Immature natural killer cell (primary cell): ENCODE measurements around the gene MYCBP2. TPM values are rescaled to one million over a fixed set of nuclear protein-coding genes. Genes with fewer than 3 reads are reported as not detected.
A peak's percentile ranks its signal among the peaks of the same experiment; 100 is the strongest.
"Not testable (repeated sequence)": the region's sequence is repeated elsewhere in the genome, so short reads cannot be mapped to it uniquely, and the experiment has no call there.

Experiments
- DNase-seq, 3 donors: peaks; one replicate each; pipeline ENCODE4 v3.0.0; 2022; ENCODE audit warnings: mixed read lengths in 1 of 3
- H3K27ac Mint-ChIP-seq, 6 donors: one replicate each; pipeline ENCODE4 v1.8.0; 2020; ENCODE audit warnings: mixed read lengths in 6 of 6, mild to moderate bottlenecking in 5 of 6, inconsistent platforms in 4 of 6, moderate library complexity in 3 of 6
- H3K27me3 Mint-ChIP-seq, 3 donors: one replicate each; pipeline ENCODE4 v1.8.0; 2020 to 2021; ENCODE audit warnings: low read depth in 3 of 3, mild to moderate bottlenecking in 3 of 3, mixed read lengths in 3 of 3, moderate library complexity in 3 of 3, inconsistent platforms in 1 of 3
- H3K36me3 Mint-ChIP-seq, 3 donors: one replicate each; pipeline ENCODE4 v1.8.0; 2020; ENCODE audit warnings: mixed read lengths in 3 of 3, inconsistent platforms in 2 of 3, mild to moderate bottlenecking in 2 of 3
- H3K4me1 Mint-ChIP-seq, 2 donors: one replicate each; pipeline ENCODE4 v1.8.0; 2020; ENCODE audit warnings: inconsistent platforms in 2 of 2, mild to moderate bottlenecking in 2 of 2, mixed read lengths in 2 of 2, moderate library complexity in 1 of 2
- H3K4me3 Mint-ChIP-seq, 5 donors: one replicate each; pipeline ENCODE4 v1.8.0; 2020; ENCODE audit warnings: mild to moderate bottlenecking in 5 of 5, mixed read lengths in 5 of 5, inconsistent platforms in 3 of 5, moderate library complexity in 3 of 5
- H3K9me3 Mint-ChIP-seq, 6 donors: one replicate each; pipeline ENCODE4 v1.8.0; 2020; ENCODE audit warnings: mild to moderate bottlenecking in 6 of 6, mixed read lengths in 6 of 6, inconsistent platforms in 4 of 6, moderate library complexity in 3 of 6
- polyA plus RNA-seq, 3 donors: library from polyadenylated mRNA; unstranded; fragments of 300-500 nt; fragmentation: Illumina TruSeq; gene quantifications; one replicate each; pipeline ENCODE4 v1.2.3, GENCODE V29; 2021

The MYCBP2 gene
- polyA plus RNA-seq, 3 donors from 2014 or later: 7.6 to 44.0 (median 18.6) TPM

DNA sequence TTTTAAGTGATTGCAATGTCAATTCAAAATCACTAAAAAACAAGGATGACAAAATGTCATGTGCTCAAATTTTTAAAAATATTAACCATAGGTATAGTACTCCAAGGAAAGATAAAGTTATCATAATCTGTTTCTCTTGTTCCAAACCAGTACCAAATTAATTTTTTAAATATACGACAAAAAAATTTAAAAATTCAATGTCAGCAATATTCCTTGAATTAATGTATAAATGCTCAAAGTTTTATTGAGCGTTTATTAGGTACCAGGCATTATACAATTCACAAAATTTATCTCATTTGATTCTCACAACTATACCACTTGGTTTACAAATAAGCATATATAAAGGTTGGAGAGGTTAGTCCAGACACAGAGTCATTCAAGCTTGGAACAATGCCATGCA, 64.7 kb downstream of the MYCBP2 start:
- no peak overlapping the region for H3K4me3 Mint-ChIP-seq
- H3K36me3 Mint-ChIP-seq: peaks cover 14 to 31% (median 28%) of the 10 kb centered on the region in 3 donors
- no peaks in the 10 kb centered on the region for H3K9me3 Mint-ChIP-seq
- DNase-seq: no peak
- H3K4me1 Mint-ChIP-seq: peaks cover 0 to 1% of the 10 kb centered on the region in 2 donors
- H3K27ac Mint-ChIP-seq: no peak overlapping the region
- no peaks in the 10 kb centered on the region for H3K27me3 Mint-ChIP-seq

- no peak for DNase-seq
- Mint-ChIP-seq H3K27ac (no peak overlapping the region), H3K36me3 (peaks cover 19 to 37% (median 20%) of the 10 kb centered on the region in 3 donors)
These were observed 75.9 kb downstream of the MYCBP2 start for GRCh38 chr13:77250975-77251374.

DNA sequence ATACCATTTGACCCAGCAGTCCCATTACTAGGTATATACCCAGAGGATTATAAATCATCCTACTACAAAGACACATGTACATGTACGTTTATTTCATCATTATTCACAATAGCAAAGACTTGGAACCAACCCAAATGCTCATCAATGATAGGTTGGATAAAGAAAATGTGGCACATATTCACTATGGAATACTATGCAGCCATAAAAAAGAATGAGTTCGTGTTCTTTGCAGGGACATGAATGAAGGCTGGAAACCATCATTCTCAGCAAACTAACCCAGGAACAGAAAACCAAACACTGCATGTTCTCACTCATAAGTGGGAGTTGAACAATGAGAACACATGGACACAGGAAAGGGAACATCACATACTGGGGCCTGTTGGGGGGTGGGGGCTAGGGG, 81.7 kb downstream of the MYCBP2 start:
- H3K36me3 Mint-ChIP-seq: peaks cover 25 to 44% (median 27%) of the 10 kb centered on the region in 3 donors
- DNase-seq, H3K9me3 Mint-ChIP-seq, H3K27me3 Mint-ChIP-seq, H3K27ac Mint-ChIP-seq, H3K4me3 Mint-ChIP-seq: not testable (repeated sequence)
- peaks cover 18 to 22% of the 10 kb centered on the region in 2 donors for H3K4me1 Mint-ChIP-seq

More at GRCh38 chr13:77250975-77251374, 75.9 kb downstream of the MYCBP2 start:
- Mint-ChIP-seq H3K4me3 (no peak overlapping the region), H3K4me1 (peaks cover 11 to 18% of the 10 kb centered on the region in 2 donors), H3K27me3 (no peaks in the 10 kb centered on the region), H3K9me3 (no peaks in the 10 kb centered on the region)

GRCh38 chr13:77239312-77239711, 87.6 kb downstream of the MYCBP2 start:
- Mint-ChIP-seq H3K4me3 (no peak overlapping the region), H3K9me3 (no peaks in the 10 kb centered on the region), H3K36me3 (peaks cover 7 to 26% (median 9%) of the 10 kb centered on the region in 3 donors), H3K27me3 (no peaks in the 10 kb centered on the region), H3K4me1 (peaks cover 2 to 8% of the 10 kb centered on the region in 2 donors), H3K27ac (peak overlapping the region in 2 of 6 donors; percentile 45 to 66)
- DNase-seq: no peak

DNA sequence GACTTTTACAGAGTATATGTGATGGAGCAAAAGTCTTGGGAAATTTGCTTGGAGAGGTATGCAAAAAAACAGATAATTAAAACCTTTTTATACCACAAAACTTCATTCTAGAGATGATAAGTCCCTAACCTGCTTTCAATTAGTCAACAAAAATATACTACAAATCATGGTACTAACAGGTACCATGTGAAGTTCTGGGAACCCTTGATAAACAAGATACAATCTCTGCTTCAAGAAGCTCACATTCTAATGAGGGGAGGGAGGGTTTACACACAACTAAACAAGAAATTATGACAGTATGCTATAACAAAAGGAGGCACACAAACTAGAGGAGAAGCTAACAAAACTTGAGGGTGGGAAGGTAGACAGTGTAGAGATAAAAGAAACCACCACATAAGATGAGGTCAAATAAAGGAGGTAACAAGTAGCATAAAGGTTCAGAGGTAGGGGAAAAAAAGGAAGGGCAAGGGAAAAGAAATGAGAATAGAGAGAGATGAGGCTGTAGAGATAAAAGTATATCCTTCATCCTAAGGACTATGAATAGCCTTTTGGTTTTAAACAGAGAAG, 91.4 kb downstream of the MYCBP2 start:
- no peaks in the 10 kb centered on the region for H3K27me3 Mint-ChIP-seq
- H3K4me1 Mint-ChIP-seq: peaks cover 2 to 8% of the 10 kb centered on the region in 2 donors
- DNase-seq: no peak
- no peaks in the 10 kb centered on the region for H3K9me3 Mint-ChIP-seq
- H3K36me3 Mint-ChIP-seq: peaks cover 3 to 21% (median 18%) of the 10 kb centered on the region in 3 donors
- peak overlapping the region in 4 of 6 donors; percentile 12 to 47 (median 29) for H3K27ac Mint-ChIP-seq
- H3K4me3 Mint-ChIP-seq: no peak overlapping the region

- H3K9me3 Mint-ChIP-seq: no peaks in the 10 kb centered on the region
- H3K27me3 Mint-ChIP-seq: no peaks in the 10 kb centered on the region
- H3K4me3 Mint-ChIP-seq: no peak overlapping the region
- H3K36me3 Mint-ChIP-seq: peaks cover 3 to 21% (median 18%) of the 10 kb centered on the region in 3 donors
- DNase-seq: no peak
- H3K27ac Mint-ChIP-seq: no peak overlapping the region
- H3K4me1 Mint-ChIP-seq: peaks cover 2 to 15% of the 10 kb centered on the region in 2 donors
These were observed 93.7 kb downstream of the MYCBP2 start for GRCh38 chr13:77233159-77233558.

GRCh38 chr13:77230560-77230959, 96.3 kb downstream of the MYCBP2 start:
- peaks cover 3 to 19% (median 17%) of the 10 kb centered on the region in 3 donors for H3K36me3 Mint-ChIP-seq

GRCh38 chr13:77225946-77226345, 100.9 kb downstream of the MYCBP2 start:
- no peaks in the 10 kb centered on the region for H3K9me3 Mint-ChIP-seq
- H3K36me3 Mint-ChIP-seq: peaks cover 12 to 38% (median 14%) of the 10 kb centered on the region in 3 donors
- H3K4me3 Mint-ChIP-seq: peak overlapping the region in 2 of 5 donors; percentile 0 to 2
- no peaks in the 10 kb centered on the region for H3K27me3 Mint-ChIP-seq
- peak overlapping the region in 2 of 6 donors; percentile 32 to 37 for H3K27ac Mint-ChIP-seq
- H3K4me1 Mint-ChIP-seq: peaks cover 11 to 23% of the 10 kb centered on the region in 2 donors
- no peak for DNase-seq

More at GRCh38 chr13:77230560-77230959, 96.3 kb downstream of the MYCBP2 start:
- H3K9me3 Mint-ChIP-seq: no peaks in the 10 kb centered on the region
- H3K27me3 Mint-ChIP-seq: no peaks in the 10 kb centered on the region
- H3K4me3 Mint-ChIP-seq: no peak overlapping the region
- no peak for DNase-seq
- peaks cover 10 to 21% of the 10 kb centered on the region in 2 donors for H3K4me1 Mint-ChIP-seq
- peak overlapping the region in 1 of 6 donors; percentile 30 for H3K27ac Mint-ChIP-seq

DNA sequence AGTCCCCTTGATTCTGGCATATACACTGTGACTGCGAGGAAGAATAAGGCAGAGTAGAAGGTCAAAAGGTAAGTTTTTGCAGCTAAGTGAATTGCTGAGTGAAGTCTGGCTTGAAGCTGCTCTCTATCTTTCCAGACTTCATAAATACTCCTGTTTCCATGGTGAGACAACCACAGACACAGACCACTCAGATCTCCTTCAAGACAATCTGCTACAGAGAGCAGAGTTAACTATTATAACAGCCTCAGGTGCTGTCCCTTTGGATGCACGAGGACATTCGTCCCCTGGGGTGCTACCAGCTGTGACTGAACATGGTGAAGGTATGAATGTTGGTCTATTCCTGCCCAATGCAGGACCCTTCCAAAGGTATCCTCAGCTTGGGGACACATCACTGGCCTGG, 104.0 kb downstream of the MYCBP2 start:
- peaks cover 8 to 39% (median 14%) of the 10 kb centered on the region in 3 donors for H3K36me3 Mint-ChIP-seq
- DNase-seq: no peak
- H3K27ac Mint-ChIP-seq: no peak overlapping the region

DNA sequence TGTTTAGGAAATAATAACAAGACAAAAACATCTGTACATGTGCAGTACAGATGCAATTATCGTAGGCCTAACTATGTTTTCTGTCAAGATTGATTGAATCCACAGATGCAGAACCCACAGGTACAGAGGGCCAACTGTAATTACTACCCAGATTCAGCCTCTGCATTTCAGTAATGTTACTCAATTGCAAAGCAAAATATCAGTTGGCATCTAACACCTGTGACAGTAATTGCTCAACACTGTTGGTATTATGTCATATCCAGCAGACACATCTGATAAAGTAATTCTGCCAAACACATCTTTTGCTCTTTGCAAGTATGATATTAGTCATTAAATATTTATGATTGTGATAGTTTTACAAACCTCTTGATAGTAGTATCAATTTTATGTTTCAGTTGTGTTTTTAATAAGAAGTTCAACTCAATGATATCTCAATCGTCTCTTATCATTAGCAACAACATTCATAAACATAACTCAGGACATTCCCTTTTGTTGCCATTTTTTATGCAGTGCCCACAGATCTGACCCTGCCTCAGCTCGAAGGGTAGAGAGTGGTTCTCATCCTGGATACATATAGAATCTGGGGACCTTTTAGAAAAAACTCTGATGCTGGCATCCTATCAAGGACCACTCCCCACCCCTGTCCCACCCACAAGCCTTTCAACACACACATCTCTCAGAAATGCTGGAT, 104.7 kb downstream of the MYCBP2 start:
- H3K9me3 Mint-ChIP-seq: no peaks in the 10 kb centered on the region
- H3K27ac Mint-ChIP-seq: no peak overlapping the region
- H3K4me3 Mint-ChIP-seq: no peak overlapping the region
- no peak for DNase-seq
- H3K4me1 Mint-ChIP-seq: peaks cover 11 to 16% of the 10 kb centered on the region in 2 donors
- peaks cover 8 to 39% (median 14%) of the 10 kb centered on the region in 3 donors for H3K36me3 Mint-ChIP-seq
- no peaks in the 10 kb centered on the region for H3K27me3 Mint-ChIP-seq

More for the DNA sequence above, 104.0 kb downstream of the MYCBP2 start:
- Mint-ChIP-seq H3K4me1 (peaks cover 11 to 16% of the 10 kb centered on the region in 2 donors), H3K27me3 (no peaks in the 10 kb centered on the region), H3K9me3 (no peaks in the 10 kb centered on the region), H3K4me3 (no peak overlapping the region)

DNA sequence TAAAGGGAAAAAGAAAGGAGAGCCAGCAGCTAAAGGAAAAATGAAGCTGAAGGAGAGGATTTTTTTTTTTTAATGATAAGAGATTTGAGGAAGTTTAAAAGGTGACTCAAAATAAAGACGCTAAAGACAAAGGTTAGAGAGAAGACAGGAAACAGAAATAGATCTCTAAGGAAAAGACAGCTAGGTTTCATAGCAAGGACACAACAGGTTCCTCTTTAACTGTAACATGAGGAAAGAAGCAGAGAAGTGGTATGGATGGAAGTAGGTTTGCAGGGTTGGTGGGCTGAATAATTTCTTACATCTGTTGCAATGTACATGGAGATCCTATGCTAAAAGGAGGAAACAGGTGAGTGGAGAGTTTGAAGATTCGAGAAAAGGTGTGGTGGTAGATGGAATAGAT, 107.5 kb downstream of the MYCBP2 start:
- H3K27ac Mint-ChIP-seq: no peak overlapping the region
- no peaks in the 10 kb centered on the region for H3K4me1 Mint-ChIP-seq
- no peak overlapping the region for H3K4me3 Mint-ChIP-seq
- no peak for DNase-seq
- H3K27me3 Mint-ChIP-seq: no peaks in the 10 kb centered on the region
- peaks cover 8 to 39% (median 28%) of the 10 kb centered on the region in 3 donors for H3K36me3 Mint-ChIP-seq
- no peaks in the 10 kb centered on the region for H3K9me3 Mint-ChIP-seq

GRCh38 chr13:77218274-77218673, 108.6 kb downstream of the MYCBP2 start:
- H3K36me3 Mint-ChIP-seq: peaks cover 7 to 37% (median 27%) of the 10 kb centered on the region in 3 donors
- no peaks in the 10 kb centered on the region for H3K9me3 Mint-ChIP-seq
- no peak for DNase-seq
- H3K27me3 Mint-ChIP-seq: no peaks in the 10 kb centered on the region
- no peaks in the 10 kb centered on the region for H3K4me1 Mint-ChIP-seq
- H3K4me3 Mint-ChIP-seq: no peak overlapping the region
- H3K27ac Mint-ChIP-seq: no peak overlapping the region

DNA sequence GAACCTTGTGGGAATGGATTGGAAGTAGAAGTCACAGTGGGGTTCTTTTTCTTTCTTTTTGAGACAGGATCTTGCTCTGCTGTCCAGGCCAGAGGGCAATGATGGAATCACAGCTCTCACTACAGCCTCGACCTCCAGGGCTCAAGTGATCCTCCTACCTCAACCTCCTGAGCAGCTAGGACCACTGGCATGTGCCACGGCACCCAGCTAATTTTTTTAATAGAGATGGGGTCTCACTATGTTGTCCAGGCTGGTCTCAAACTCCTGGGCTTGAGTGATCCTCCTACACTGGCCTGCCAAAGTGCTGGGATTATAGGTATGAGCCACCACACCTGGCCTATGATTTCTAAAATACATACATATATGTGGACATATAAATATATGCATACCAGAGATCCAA, 111.4 kb downstream of the MYCBP2 start:
- no peak for DNase-seq
- Mint-ChIP-seq H3K4me1 (no peaks in the 10 kb centered on the region), H3K4me3 (no peak overlapping the region), H3K36me3 (peaks cover 5 to 30% (median 24%) of the 10 kb centered on the region in 3 donors), H3K27ac (peak overlapping the region in 2 of 6 donors; percentile 9 to 37), H3K27me3 (no peaks in the 10 kb centered on the region), H3K9me3 (no peaks in the 10 kb centered on the region)

- Mint-ChIP-seq H3K27me3 (no peaks in the 10 kb centered on the region), H3K36me3 (peaks cover 12 to 36% (median 31%) of the 10 kb centered on the region in 3 donors), H3K27ac (no peak overlapping the region), H3K4me3 (no peak overlapping the region), H3K9me3 (no peaks in the 10 kb centered on the region), H3K4me1 (peaks cover 0 to 1% of the 10 kb centered on the region in 2 donors)
- no peak for DNase-seq
These were observed 113.2 kb downstream of the MYCBP2 start for GRCh38 chr13:77213644-77214043.
